ENCODE measurements around the gene ITGAE.
A peak's percentile ranks its signal among the peaks of the same experiment; 100 is the strongest.
"Not testable (repeated sequence)": the region's sequence is repeated elsewhere in the genome, so short reads cannot be mapped to it uniquely, and the experiment has no call there.

ITGAE gene

DNA sequence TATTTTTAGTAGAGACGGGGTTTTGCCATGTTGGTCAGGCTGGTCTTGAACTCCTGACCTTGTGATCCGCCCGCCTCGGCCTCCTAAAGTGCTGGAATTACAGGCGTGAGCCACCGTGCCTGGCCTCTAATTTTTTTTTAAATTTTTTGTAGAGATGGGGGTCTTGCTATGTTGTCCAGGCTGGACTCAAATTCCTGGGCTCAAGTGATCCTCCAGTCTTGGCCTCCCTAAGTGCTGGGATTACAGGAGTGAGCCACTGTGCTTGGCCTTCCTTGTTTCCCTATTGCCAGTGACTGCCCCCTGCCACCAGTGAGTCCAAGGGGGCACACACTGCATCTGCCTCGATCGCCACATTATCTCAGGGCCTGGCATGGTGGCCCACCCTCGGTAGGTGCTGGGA, 6.8 kb downstream of the ITGAE start:
- DNase-seq: not testable (repeated sequence)

DNA sequence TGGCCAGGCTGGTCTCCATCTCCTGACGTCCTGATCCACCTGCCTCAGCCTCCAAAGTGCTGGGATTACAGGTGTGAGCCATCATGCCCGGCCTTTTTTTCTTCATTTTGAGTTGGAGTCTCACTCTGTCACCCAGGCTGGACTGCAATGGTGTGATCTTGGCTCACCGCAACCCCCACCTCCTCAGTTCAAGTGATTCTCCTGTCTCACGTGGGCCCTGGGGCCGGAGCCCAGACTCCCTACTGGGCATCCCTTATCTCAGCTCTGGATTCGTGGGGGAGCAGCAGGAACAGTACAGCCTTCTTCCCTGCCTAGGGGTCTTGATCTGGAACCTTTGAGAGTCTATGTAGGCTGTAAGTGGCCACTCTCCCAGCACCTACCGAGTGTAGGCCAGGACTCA, 7.7 kb downstream of the ITGAE start:
- not testable (repeated sequence) for DNase-seq

DNA sequence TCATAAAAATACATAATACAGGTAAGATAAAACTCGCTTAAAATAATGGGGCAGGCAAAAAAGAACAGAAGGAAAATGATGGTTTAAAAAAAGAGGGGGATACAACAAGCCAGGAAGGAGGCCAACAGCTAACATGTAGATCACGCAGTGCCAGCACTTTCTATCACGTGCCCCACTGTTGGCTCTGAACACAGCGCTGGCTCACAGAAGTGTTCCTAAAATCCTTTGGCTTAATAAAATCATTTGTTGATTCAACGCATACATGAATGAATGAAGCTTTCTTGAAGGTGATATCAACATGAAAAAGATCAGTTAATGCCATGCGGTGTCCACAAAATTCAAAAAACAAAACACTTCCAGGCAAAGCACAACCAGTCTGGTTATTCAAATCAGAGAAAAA, 8.5 kb downstream of the ITGAE start:
- DNase-seq: no peak

DNA sequence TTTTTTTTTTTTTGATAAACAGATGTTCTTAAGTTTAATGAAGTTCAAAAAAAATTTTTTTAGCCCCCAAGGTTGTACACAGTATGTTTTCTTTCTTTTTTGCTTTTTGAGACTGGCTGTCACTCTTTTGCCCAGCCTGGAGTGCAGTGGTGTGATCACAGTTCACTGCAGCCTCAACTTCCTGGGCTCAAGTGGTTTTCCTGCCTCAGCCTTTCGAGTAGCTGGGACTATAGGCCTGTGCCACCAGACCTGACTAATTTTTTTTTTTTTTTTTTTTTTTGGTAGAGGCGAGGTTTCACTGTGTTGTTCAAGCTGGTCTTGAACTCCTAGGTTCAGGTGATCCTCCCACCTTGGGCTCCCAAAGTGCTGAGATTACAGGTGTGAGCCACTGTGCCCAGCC, 12.8 kb downstream of the ITGAE start:
- DNase-seq: peak in 2 of 5 experiments; percentile 33 to 63

DNA sequence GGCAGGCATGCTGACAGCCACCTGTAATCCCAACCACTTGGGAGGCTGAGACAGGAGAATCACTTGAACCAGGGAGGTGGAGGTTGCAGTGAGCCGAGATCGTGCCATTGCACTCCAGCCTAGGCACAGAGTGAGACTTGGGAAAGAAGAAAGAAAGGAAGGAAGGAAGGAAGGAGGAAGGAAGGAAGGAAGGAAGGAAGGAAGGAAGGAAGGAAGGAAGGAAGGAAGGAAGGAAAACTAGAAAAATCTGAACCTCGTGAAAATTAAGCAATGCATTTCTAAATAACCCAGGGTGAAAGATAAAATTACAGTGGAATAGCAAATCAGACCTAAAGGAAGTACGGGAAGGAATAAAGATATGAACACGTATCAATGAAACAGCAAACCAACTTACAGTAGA, 15.7 kb downstream of the ITGAE start:
- DNase-seq: not testable (repeated sequence)

DNA sequence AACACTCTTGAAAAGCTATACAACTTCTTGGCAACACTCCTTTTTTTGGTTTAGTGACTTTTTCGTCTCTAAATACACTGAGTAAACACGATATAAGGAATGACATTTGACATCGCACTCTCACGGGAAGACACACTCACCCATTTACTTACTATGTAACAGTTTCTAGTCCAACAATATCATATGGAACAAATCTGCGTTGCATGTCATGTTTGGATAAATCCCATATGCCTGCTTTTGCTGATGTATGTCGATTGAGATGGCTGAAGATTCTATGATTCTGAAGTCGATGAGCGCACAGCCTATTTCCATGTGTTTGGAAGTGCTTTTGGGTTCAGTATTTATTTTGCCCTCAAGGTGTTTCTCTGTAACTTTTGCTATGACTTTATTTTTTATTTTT, 18.2 kb downstream of the ITGAE start:
- DNase-seq: no peak

DNA sequence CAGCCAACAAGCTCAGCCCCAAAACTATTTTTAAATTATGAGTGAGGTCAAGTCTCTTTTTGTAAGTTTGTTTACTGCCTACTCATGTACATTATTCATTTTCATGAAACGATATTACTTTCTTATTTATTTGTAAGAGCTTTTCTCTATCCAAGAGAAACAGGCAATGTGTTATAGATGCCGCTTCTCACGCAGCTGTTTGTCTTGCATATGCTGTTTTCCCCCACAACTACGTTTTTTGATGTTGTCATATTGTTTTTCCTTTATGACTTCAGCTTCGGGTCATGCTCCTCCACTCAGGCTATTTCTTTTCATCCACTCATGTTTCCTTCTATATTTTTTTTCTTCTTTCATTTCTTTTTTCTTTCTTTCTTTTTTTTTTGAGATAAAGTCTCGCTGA, 20.0 kb downstream of the ITGAE start:
- DNase-seq: no peak

DNA sequence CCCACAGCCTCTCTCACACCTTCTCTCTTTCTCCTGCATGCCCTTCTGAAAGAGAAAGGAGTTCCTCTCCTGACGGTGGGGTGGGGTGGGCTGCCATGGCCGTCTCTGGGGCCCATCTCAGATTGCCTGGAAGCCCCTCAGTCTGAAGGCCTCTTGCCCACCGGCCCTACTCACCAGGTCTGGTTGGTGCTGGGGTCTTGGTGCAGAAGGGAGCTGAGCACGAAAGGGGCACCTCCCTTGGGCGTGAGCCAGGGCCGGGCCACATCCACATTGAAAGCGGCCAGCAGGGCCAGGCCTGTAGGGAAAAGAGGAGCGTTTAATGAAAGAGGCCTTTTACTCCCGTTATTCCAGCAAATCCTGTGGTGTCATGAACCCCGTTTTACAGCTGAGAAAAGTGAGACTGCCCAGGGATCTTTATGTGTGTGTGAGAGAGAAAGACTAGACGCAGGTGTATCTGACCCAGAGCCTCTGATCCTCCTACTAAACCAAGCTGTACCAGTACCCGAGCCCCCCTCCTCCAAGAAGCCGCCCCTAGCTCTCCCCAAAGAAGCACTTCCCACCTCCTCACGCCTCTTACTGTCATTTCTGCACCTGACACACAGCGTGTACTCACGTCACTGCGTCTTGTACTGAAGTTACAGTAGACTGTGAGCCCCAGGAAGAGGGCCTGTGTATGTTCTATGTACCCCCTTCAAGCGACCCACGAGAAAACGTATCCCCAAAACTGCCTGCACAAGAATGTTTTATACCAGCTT, 23.4 kb downstream of the ITGAE start:
- no peak for DNase-seq

DNA sequence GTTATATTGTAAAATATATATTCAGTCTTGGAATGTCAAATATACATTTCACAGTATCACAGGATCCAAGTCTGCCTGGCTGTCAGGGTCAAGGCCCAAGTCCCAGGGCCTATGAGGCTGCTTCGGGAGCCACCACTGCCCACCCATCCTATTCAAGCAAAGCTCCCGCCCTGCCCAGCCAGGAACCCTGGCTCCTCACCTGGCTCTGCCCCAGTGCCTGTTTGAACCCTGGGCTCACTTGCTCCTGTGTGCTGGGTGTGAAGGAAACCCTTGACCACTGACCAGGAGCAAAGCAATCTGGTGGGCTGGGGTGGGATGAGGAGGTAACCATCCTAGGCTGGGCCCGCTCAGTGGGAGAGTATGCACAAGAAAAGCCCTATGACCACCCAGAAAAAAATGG, 27.0 kb downstream of the ITGAE start:
- no peak for DNase-seq

DNA sequence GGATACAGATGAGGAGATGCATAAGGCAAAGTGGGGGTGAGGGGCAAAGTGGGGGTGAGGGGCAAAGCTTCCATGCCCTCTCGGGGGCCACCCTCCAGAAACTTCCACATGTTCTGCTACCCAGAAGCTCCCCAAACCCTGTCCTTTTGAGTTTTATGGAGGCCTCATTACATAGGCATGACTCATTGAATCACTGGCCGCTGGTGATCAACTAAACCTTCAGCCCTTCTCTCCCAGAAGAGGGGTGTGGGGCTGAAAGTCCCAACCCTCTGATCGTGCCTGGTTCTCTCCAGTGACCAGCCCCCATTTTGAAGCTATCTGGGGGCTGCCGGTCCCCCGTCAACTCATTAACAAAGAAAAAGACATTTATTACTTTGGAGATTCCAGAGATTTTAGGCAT, 27.5 kb downstream of the ITGAE start:
- no peak for DNase-seq

DNA sequence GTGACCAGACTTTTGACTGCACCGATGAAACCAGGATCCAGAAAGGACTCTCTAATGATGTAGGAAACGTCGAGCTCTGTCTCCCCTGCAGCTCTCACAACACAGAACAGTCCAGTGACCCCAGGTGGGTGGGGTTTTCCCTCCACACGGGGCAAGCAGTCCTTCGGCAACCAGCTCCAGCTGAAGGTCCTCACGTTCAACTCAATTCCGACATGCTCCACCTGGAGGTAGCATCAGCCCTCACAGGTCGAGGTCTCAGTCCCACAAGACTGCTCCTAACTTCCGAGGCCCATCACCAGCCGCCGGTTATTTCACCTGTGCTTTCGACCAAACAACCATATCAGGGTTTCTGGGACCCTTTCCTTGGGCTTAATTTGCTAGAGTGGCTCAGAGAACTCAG, 28.2 kb downstream of the ITGAE start:
- DNase-seq: no peak

DNA sequence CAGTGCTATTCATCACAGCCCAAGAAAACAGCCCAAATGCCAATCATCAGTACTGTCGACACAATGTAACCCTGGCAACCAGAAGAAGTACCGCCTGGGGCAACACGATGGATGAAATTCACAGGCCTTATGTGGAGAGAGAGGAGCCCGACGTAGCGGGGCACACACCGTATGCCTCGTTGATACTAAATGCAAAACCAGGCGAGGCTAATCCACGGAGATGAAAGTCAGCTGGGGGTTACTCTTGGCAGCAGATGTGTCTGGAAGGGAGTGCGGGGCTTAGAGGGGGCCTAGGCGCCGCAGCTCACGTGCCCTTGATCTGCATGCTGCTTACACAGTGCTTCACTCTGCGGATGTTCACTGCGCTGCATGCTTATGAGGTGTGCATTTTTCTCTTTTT, 29.8 kb downstream of the ITGAE start:
- no peak for DNase-seq

DNA sequence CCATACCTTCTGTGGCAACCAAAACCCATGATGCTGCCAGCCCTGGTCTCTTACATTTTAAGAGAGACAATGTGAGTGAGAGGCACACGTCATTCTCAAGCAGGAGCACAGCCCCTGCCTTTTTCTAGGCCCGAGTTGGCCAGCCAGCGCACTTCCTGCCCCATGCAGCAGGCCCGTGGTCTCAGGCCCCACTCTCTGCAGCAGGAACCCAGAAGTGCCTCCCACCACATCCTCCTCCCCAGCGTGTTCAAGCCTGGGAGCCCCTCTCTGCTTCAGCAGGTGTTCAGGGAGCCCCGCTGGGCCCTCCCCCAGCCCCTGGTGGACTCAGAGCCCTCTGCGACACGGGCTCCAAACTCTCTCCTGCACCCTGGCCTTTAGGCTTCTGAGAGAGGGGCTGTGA, 30.5 kb downstream of the ITGAE start:
- peak in 2 of 5 experiments; percentile 23 to 84 for DNase-seq

DNA sequence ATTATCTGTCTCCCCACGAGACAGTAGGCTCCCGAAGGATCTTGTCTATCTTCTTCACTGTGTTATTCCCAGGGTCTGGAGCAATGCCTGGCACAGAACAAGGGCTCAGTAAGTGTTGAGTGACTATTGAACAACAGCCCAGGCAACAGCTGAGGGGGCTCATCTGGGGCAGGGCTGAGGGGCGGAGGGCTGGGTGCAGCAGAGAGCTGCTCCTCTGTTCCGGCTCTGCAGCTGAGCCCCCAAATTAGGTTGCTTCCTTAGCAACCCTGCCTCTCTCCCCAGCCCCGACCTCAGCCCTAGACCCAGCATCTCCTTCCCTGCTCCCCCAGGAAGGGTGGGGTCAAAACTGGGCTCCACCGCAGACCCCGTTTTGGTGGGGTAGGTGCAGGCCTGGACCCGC, 32.2 kb downstream of the ITGAE start:
- peak in 1 of 5 experiments; percentile 41 for DNase-seq

DNA sequence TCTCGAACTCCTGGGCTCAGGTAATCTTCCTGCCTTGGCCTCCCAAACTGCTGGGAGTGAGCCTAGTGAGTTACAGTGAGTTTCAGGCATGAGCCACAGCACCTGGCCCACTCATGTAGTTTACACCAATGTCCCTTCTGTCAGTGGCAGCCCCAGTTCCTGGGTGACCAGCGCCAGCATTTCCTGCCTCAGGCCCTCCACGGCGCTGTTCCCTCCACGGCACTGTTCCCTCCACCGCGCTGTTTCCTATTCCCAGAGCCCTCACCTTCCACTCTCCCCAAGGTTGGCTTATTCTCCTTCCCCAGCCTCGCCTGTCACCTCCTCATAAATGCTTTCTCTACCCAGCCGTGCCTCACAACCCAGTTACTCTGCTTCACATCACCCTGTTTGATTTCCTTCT, 32.6 kb downstream of the ITGAE start:
- no peak for DNase-seq

DNA sequence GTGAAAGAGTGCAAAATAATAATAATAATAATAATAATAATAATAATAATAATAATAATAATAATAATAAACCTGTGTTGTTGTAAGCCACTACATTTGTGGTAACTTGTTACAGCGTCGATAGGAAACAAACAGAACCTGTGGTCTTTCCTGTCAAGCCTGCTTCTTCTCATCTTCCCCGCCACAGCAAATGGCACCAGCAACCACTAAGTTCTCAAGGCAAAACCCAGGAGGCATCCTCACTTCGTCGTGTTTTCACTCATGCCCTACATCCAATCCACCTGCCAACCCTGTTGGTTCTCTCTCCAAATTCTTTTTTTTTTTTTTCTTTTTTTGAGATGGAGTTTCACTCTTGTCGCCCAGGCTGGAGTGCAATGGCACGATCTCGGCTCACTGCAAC, 34.2 kb downstream of the ITGAE start:
- DNase-seq: peak in 2 of 5 experiments; percentile 43 to 77

DNA sequence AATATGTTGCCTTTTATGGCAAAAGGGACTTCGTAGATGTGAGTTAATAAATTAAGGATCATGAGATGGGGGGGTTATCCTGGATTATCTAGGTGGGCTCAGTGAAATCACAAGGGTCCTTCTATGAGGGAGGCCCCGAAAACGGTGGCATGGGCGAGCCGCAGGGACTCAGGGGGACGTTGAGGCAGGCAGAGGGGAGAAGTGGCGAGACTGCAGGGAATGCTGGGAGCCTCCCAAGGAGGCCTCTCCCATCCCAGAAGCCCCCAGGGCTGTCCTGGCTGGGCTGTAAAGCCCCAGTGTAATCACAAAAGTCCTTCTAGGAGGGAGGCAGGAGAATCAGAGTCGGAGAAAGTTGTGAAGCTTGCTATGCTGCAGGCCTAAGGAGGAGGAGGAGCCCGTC, 35.0 kb downstream of the ITGAE start:
- DNase-seq: no peak

DNA sequence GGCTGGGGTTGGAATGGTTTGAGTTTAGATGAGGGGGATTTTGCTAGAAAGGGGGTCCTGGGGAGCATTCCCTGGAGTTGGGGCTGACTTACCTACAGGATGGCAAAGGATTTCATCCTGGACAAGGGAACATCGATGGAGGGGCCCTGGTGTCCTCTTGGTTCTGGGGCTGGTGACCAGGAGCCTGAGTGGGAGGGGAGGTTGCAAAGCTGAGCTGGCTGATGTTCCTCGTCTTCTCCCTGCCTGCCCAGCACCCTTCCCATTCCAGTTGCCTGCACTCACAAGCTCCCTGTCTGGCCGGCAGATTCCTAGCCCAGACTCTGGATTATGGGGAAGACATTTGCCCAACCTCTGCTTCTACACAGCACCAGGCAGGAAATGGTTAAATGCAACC, 37.2 kb downstream of the ITGAE start:
- DNase-seq: no peak

DNA sequence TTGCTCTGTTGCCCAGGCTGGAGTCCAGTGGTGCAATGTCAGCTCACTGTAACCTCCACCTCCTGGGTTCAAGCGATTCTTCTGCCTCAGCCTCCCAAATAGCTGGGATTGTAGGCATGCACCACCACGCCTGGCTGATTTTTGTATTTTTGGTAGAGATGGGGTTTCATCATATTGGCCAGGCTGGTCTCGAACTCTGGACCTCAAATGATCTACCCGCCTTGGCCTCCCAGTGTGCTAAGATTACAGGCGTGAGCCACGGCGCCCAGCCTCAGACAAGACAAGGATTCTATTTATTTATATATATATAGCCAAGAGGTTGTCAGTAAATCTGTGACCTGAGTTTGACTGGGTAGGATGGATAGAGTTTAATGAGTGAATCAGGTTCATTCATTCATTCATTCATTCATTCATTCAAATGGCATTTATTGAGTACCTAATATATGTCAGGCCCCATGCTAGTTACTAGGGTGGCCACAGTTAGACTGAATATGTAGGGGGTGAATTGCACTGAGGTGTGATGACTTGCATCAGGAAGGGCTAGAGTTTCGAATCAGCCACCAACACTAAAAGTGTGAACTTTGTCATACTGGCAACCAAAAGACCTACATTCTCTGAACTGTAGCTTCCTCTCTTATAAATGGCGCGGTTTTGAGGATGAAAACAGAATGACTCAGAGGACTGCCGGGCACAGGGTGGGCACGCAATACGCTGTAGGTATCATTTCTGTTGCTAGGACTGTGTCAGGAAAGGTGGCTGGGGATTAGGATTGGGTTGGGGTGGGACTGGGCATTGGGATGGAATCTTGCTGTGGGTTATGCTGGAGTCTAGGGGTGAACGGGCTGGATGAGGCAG, 37.8 kb downstream of the ITGAE start:
- peak in 2 of 5 experiments; percentile 78 to 89 for DNase-seq

DNA sequence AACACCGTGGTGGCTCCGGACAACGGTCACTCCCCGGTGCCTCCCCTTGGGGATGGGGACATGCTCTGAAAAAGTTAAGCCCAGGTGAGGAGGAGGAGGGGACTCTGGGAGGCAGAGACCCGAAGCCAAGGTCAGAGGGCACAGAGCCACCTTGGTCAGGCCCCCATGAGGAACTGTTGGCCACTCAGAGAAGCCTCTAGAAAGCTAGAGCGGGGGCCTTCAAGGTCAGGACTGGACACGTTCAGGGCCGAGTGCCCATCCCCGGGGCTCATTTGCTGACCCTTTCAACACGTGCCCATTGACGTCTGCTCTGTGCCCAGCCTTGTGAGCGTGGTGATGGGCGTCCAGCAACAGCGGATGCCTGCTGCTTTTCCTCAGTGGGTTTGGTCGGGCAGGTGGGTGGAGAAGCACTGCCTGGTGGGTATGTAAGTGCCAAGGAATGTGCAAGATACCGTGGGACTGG, 39.0 kb downstream of the ITGAE start:
- DNase-seq: no peak

DNA sequence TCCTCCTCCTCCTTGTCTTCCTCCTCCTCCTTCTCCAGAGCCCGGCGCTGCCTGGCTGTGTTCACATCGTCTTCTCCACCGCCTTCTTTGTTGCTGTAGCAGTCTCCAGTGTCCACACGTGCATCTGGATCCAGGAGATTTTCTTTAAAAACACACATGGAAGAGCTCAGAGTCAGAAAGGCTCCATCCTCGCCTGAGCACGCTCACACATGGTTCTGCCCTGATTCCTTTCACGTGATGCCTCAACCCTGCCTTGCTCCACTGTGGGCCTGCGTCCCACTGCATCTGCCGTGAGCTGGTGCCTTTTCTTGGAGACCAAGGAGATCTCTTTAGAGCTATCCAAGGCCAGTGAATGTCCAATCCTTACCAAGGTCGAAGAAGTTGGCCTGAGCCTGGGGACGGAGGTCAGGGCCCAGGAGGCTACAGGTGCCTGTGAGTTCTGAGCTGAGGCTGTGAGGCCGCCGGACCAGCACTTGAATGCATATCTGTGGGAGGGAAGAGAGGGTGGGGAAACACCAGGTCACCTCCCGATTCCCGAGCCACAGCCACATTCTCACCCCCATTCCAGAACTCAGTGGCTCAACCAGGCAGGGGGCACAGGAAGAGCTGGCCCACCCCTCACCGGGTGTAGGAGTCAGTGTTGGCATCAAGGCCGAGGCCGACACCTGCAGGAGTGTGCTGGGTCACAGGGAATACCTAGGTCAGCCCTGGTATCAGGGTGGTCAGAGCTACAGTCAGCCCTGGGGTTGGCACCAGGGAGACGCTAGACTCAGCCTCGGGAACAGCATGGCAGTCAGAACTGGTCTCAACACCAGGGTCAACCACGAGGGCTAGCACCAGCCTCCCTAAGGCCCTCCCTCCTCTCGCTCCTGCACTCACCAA, 39.7 kb downstream of the ITGAE start:
- no peak for DNase-seq

DNA sequence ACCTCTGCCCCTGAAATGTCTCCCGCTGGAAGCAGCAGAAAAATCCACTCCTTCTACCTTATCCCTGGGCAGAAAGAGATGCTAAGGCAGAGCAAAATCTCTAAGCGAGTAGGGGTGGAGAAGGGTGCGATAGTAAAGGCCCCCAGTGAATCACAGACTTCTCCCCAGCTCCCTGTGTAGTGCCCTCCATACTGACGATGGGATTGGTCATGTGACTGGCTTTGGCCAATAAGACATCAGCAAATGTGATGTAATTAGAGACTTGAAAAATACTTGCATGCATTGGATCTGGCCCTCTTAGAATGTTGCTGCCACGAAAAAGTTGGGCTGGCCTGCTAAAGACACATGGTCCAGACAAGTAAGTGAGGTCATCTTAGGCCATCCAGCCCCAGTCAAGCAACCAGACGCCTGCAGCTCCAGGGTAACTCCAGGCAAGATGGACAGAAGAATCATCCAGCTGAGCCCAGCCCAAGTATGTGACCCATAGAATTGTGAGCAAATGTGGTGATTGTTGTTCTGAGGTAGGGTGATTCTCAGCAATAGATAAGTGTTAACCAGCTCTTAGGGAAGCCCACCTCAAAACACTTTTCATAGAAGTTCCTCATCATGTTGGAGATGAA, 41.3 kb downstream of the ITGAE start:
- no peak for DNase-seq
